Right lobe of liver (tissue), 4 donors: ENCODE measurements around the gene FCHO1.
A peak's percentile ranks its signal among the peaks of the same experiment; 100 is the strongest.

Experiments used
- CTCF ChIP-seq, 4 donors: fragments of 200-600 bp in 3 of 4; fragments of 450-650 bp in 1 of 4; IDR thresholded peaks; one replicate each; pipeline versions ENCODE4 v1.5.1 to v1.8.0; 2016 to 2022; ENCODE audit warnings: antibody characterized with exemption in 4 of 4, mild to moderate bottlenecking in 2 of 4
- POLR2A ChIP-seq: fragments of 450-650 bp; IDR thresholded peaks from one replicate; pipeline ENCODE4 v1.6.1; 2017; ENCODE audit warnings: antibody characterized with exemption, mild to moderate bottlenecking
- donor health status: DM: no; HTN: no; CAD: no.
- donor health status: DM: no; HTN: no; CAD: no.
- donor health status: DM: no; HTN: yes; CAD: no.

GRCh38 chr19:17775245-17775927 lies 24.1 kb downstream of the FCHO1 start:
- TF ChIP-seq CTCF (IDR thresholded peaks at IDR 0.05) (peak; percentile 30 to 48 (median 46)), POLR2A (no peak)
